Thyroid gland (tissue), 4 donors: ENCODE measurements around the gene ERBB3. TPM values are rescaled to one million over a fixed set of nuclear protein-coding genes. Genes with fewer than 3 reads are reported as not detected.

Experiments
- DNase-seq, 2 donors: peaks; one replicate each; pipeline ENCODE4 v3.0.0-alpha.2; 2019
- H3K27ac ChIP-seq, 3 donors: fragments of 200-600 bp; sonication (generic); 1 replicate in 2 of 3; 2 replicates in 1 of 3; pipeline ENCODE4 v1.5.1; 2016 to 2019; ENCODE audit warnings: mild to moderate bottlenecking in 1 of 3, moderate library complexity in 1 of 3
- H3K27me3 ChIP-seq: fragments of 200-600 bp; sonication (generic); one replicate; pipeline ENCODE4 v1.5.1; 2019
- H3K36me3 ChIP-seq, 2 donors: fragments of 200-600 bp; sonication (generic); one replicate each; pipeline ENCODE4 v1.5.1; 2016 to 2019
- H3K4me1 ChIP-seq, 2 donors: fragments of 200-600 bp; sonication (generic); one replicate each; pipeline ENCODE4 v1.5.1; 2017 to 2019
- H3K4me3 ChIP-seq, 3 donors: fragments of 200-600 bp; sonication (generic); replicated peaks in 1 of 3; 1 replicate in 2 of 3; 2 replicates in 1 of 3; pipeline ENCODE4 v1.5.1; 2016; ENCODE audit warnings: mild to moderate bottlenecking in 1 of 3
- H3K9me3 ChIP-seq: fragments of 200-600 bp; sonication (generic); one replicate; pipeline ENCODE4 v1.5.1; 2017
- POLR2A ChIP-seq, 2 donors: fragments of 450-650 bp; IDR thresholded peaks; one replicate each; pipeline ENCODE4 v1.6.1; 2017; ENCODE audit warnings: antibody characterized with exemption in 2 of 2, mild to moderate bottlenecking in 2 of 2, moderate library complexity in 1 of 2
- WGBS, 2 donors: methylation state at CpG; one replicate each; pipeline ENCODE4 v1.1.5; 2017; 5-methylcytosine and 5-hydroxymethylcytosine counted together
- intact Hi-C: fragments of 100-400 bp; cut with DNase I; formaldehyde crosslinking; loops from one replicate; pipeline ENCODE4 v1.15.1; 2023
- total RNA-seq, 4 donors: library from RNA; depleted of rRNA; stranded (reverse); fragments of >200 nt; gene quantifications; one replicate each; pipeline ENCODE4 v1.2.3, GENCODE V29; 2016
- TF ChIP-seq, protein P1 (sequence below), 6 experiments: fragments of 200-600 bp in 3 of 6; fragments of 450-650 bp in 3 of 6; sonication (generic) in 3 of 6; IDR thresholded peaks; one replicate each; pipeline ENCODE4 v1.5.1; 2016 to 2019; ENCODE audit warnings: antibody characterized with exemption in 6 of 6, mild to moderate bottlenecking in 2 of 6, inconsistent platforms in 1 of 6, moderate library complexity in 1 of 6

Gene ERBB3
- total RNA-seq, 4 donors from 2014 or later, result 14.7 to 30.0 (median 20.4) TPM

DNA sequence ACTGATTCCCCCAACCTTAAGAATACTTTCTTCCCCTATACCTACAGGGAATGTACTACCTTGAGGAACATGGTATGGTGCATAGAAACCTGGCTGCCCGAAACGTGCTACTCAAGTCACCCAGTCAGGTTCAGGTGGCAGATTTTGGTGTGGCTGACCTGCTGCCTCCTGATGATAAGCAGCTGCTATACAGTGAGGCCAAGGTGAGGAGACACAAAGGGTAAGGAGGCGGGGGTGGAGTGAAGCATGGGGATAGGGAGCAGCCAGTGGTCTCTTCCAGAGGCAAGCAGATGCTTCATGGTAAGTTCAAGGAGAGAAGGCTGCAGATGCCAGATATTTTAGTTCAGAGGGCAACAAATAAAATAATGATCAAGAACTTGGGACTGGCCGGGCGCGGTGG, 17.8 kb downstream of the ERBB3 start:
- H3K27ac ChIP-seq, result no peak overlapping the region
- H3K27me3 ChIP-seq, result no peaks in the 10 kb centered on the region
- TF ChIP-seq, protein P1, sequence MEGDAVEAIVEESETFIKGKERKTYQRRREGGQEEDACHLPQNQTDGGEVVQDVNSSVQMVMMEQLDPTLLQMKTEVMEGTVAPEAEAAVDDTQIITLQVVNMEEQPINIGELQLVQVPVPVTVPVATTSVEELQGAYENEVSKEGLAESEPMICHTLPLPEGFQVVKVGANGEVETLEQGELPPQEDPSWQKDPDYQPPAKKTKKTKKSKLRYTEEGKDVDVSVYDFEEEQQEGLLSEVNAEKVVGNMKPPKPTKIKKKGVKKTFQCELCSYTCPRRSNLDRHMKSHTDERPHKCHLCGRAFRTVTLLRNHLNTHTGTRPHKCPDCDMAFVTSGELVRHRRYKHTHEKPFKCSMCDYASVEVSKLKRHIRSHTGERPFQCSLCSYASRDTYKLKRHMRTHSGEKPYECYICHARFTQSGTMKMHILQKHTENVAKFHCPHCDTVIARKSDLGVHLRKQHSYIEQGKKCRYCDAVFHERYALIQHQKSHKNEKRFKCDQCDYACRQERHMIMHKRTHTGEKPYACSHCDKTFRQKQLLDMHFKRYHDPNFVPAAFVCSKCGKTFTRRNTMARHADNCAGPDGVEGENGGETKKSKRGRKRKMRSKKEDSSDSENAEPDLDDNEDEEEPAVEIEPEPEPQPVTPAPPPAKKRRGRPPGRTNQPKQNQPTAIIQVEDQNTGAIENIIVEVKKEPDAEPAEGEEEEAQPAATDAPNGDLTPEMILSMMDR (IDR thresholded peaks at IDR 0.05), result no peak
- no peak for TF ChIP-seq POLR2A (IDR thresholded peaks at IDR 0.05)
- peaks cover 0 to 5% of the 10 kb centered on the region in 2 donors for H3K36me3 ChIP-seq
- H3K9me3 ChIP-seq, result no peaks in the 10 kb centered on the region
- no peaks in the 10 kb centered on the region for H3K4me1 ChIP-seq
- no peak for DNase-seq
- intact Hi-C loops, result no loop called here
- WGBS, 2 donors, result 93 to 95% methylated on average over 6 of the region's 6 CpGs
- no peak overlapping the region for H3K4me3 ChIP-seq

DNA sequence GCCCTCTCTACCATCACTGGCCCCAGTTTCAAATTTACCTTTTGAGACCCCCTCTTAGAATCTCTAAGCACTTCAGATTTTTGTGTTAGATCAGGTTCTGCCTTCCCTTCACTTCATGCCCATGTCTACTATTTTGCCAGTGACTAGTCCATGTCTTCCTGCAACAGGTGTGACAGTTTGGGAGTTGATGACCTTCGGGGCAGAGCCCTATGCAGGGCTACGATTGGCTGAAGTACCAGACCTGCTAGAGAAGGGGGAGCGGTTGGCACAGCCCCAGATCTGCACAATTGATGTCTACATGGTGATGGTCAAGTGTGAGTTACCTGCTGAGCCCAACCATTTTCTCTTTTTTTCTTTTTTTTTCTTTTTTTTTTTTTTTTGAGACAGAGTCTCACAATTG, 18.6 kb downstream of the ERBB3 start:
- intact Hi-C loops, result no loop called here
- H3K27ac ChIP-seq, result no peak overlapping the region
- H3K4me3 ChIP-seq, result no peak overlapping the region
- peaks cover 0 to 4% of the 10 kb centered on the region in 2 donors for H3K4me1 ChIP-seq
- 88 to 89% methylated on average over 3 of the region's 3 CpGs for WGBS, 2 donors
- TF ChIP-seq POLR2A (IDR thresholded peaks at IDR 0.05), result no peak
- TF ChIP-seq, protein P1 (IDR thresholded peaks at IDR 0.05), result no peak
- no peak for DNase-seq
- peaks cover 0 to 5% of the 10 kb centered on the region in 2 donors for H3K36me3 ChIP-seq
- no peaks in the 10 kb centered on the region for H3K9me3 ChIP-seq
- H3K27me3 ChIP-seq, result no peaks in the 10 kb centered on the region

DNA sequence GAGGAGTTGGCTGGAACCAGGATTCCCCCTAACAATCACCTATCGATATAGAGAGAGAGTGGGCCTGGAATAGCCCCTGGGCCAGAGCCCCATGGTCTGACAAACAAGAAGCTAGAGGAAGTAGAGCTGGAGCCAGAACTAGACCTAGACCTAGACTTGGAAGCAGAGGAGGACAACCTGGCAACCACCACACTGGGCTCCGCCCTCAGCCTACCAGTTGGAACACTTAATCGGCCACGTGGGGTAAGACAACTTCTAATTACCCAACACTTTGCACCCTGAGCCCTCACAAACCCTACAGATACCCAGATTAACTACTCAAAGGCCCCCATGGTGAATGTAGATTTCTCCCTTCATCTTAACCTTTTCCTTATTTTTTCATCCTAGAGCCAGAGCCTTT, 19.8 kb downstream of the ERBB3 start:
- no peaks in the 10 kb centered on the region for H3K9me3 ChIP-seq
- peaks cover 0 to 5% of the 10 kb centered on the region in 2 donors for H3K4me1 ChIP-seq
- DNase-seq, result no peak
- TF ChIP-seq, protein P1 (IDR thresholded peaks at IDR 0.05), result no peak
- no peak for TF ChIP-seq POLR2A (IDR thresholded peaks at IDR 0.05)
- no peak overlapping the region for H3K27ac ChIP-seq
- H3K27me3 ChIP-seq, result no peaks in the 10 kb centered on the region
- 95 to 98% methylated on average over 4 of the region's 4 CpGs for WGBS, 2 donors
- no peak overlapping the region for H3K4me3 ChIP-seq
- peaks cover 0 to 5% of the 10 kb centered on the region in 2 donors for H3K36me3 ChIP-seq
- intact Hi-C loops, result loop anchor here (10.0 kb wide), 1 partner anchor 55 kb away; the partner anchor contains the start of gene RPS26

DNA sequence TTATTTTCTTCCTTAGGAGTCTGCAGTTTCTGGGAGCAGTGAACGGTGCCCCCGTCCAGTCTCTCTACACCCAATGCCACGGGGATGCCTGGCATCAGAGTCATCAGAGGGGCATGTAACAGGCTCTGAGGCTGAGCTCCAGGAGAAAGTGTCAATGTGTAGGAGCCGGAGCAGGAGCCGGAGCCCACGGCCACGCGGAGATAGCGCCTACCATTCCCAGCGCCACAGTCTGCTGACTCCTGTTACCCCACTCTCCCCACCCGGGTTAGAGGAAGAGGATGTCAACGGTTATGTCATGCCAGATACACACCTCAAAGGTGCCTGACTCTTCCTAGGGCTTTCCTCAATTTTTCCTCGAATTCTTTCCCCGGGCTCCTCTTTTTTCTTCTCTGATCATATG, 21.1 kb downstream of the ERBB3 start:
- Histone ChIP-seq H3K9me3 (no peaks in the 10 kb centered on the region), H3K27ac (no peak overlapping the region), H3K36me3 (peaks cover 0 to 5% of the 10 kb centered on the region in 2 donors), H3K4me1 (peaks cover 0 to 15% of the 10 kb centered on the region in 2 donors), H3K27me3 (no peaks in the 10 kb centered on the region), H3K4me3 (no peak overlapping the region)
- intact Hi-C loops, result loop anchor here (10.0 kb wide), 1 partner anchor 56 kb away; the partner anchor contains the start of gene RPS26
- no peak for TF ChIP-seq POLR2A (IDR thresholded peaks at IDR 0.05)
- TF ChIP-seq, protein P1 (IDR thresholded peaks at IDR 0.05), result no peak
- no peak for DNase-seq
- WGBS, 2 donors, result 89 to 90% methylated on average over 14 of the region's 14 CpGs

DNA sequence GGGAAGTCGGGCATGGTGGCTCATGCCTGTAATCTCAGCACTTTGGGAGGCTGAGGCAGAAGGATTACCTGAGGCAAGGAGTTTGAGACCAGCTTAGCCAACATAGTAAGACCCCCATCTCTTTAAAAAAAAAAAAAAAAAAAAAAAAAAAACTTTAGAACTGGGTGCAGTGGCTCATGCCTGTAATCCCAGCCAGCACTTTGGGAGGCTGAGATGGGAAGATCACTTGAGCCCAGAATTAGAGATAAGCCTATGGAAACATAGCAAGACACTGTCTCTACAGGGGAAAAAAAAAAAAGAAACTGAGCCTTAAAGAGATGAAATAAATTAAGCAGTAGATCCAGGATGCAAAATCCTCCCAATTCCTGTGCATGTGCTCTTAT, 22.7 kb downstream of the ERBB3 start:
- DNase-seq, result no peak
- no peak overlapping the region for H3K4me3 ChIP-seq
- TF ChIP-seq POLR2A (IDR thresholded peaks at IDR 0.05), result no peak
- TF ChIP-seq, protein P1 (IDR thresholded peaks at IDR 0.05), result no peak
- peaks cover 7 to 11% of the 10 kb centered on the region in 2 donors for H3K36me3 ChIP-seq
- intact Hi-C loops, result loop anchor here (10.0 kb wide), 1 partner anchor 58 kb away; the partner anchor contains the start of gene RPS26
- no peak overlapping the region for H3K27ac ChIP-seq
- peaks cover 0 to 17% of the 10 kb centered on the region in 2 donors for H3K4me1 ChIP-seq
- no peaks in the 10 kb centered on the region for H3K27me3 ChIP-seq
- no peaks in the 10 kb centered on the region for H3K9me3 ChIP-seq
- WGBS, 2 donors, result 90% methylated on average over 1 of the region's 1 CpG
